PC-3 (cell line): ENCODE data around the gene SOX4. TPM values are rescaled to one million over a fixed set of nuclear protein-coding genes. Genes with fewer than 3 reads are reported as not detected.

Source experiments
- ATAC-seq: fragments of 200-7000 bp; cut with Tn5 transposase; 2 replicates; pipeline ENCODE4 v1.9.1; 2020; ENCODE audit warnings: mild to moderate bottlenecking, moderate library complexity
- BruUV-seq: library from RNA; stranded (reverse); fragments of 400-500 nt; replicated peaks from 2 replicates; lab custom pipeline; 2021; lab: Mats Ljungman, UMichigan
- CTCF ChIA-PET: fragments of 300-600 bp; sonication (Branson Sonifier 250); formaldehyde crosslinking; loops from one replicate; lab custom pipeline; 2022; ENCODE audit warnings: antibody characterized with exemption; lab: Charles Lee
- POLR2A ChIA-PET: fragments of 300-600 bp; sonication (Branson Sonifier 250); formaldehyde crosslinking; loops from one replicate; lab custom pipeline; 2022; ENCODE audit warnings: antibody characterized with exemption; ENCODE audit not compliant: unreplicated experiment; lab: Charles Lee
- DNase-seq: peaks from one replicate; pipeline ENCODE4 v3.0.0-alpha.2; 2015
- H2AFZ ChIP-seq: fragments of 300-600 bp; sonication (generic); 2 replicates; pipeline ENCODE4 v1.6.0; 2016; ENCODE audit warnings: antibody characterized with exemption, low read length
- H3F3A ChIP-seq: fragments of 300-600 bp; sonication (generic); one replicate; pipeline ENCODE4 v1.6.0; 2017; ENCODE audit warnings: antibody characterized with exemption, low read length, control low read depth, mild to moderate bottlenecking; ENCODE audit not compliant: unreplicated experiment
- H3K27ac ChIP-seq: fragments of 300-600 bp; sonication (generic); 2 replicates; pipeline ENCODE4 v1.5.1; 2016; ENCODE audit warnings: mild to moderate bottlenecking, low read length
- H3K27me3 ChIP-seq: fragments of 300-600 bp; sonication (generic); 2 replicates; pipeline ENCODE4 v1.6.1; 2016; ENCODE audit warnings: low read length, mixed read lengths
- H3K36me3 ChIP-seq: fragments of 300-600 bp; sonication (generic); 2 replicates; pipeline ENCODE4 v1.6.1; 2016; ENCODE audit warnings: low read depth, mixed run types, low read length, mixed read lengths
- H3K4me1 ChIP-seq: fragments of 300-600 bp; sonication (generic); 2 replicates; pipeline ENCODE4 v1.5.1; 2016; ENCODE audit warnings: low read length; ENCODE audit not compliant: insufficient read depth
- H3K4me2 ChIP-seq: fragments of 300-600 bp; sonication (generic); 2 replicates; pipeline ENCODE4 v1.6.0; 2016; ENCODE audit warnings: low read length
- H3K4me3 ChIP-seq: fragments of 300-600 bp; sonication (generic); 2 replicates; pipeline ENCODE4 v1.5.1; 2016; ENCODE audit warnings: mild to moderate bottlenecking, low read length, mixed read lengths
- H3K79me2 ChIP-seq: fragments of 300-600 bp; sonication (generic); 2 replicates; pipeline ENCODE4 v1.6.1; 2017; ENCODE audit warnings: low read length, mixed read lengths
- H3K9ac ChIP-seq: fragments of 300-600 bp; sonication (generic); 2 replicates; pipeline ENCODE4 v1.6.0; 2016; ENCODE audit warnings: mild to moderate bottlenecking, low read length
- H3K9me2 ChIP-seq: fragments of 300-600 bp; sonication (generic); replicated peaks from 2 replicates; pipeline ENCODE4 v1.6.1; 2016; ENCODE audit warnings: mixed run types, low read length, mixed read lengths
- H3K9me3 ChIP-seq: fragments of 300-600 bp; sonication (generic); 2 replicates; pipeline ENCODE4 v1.6.1; 2016; ENCODE audit warnings: low read length, mixed read lengths
- H4K20me1 ChIP-seq: fragments of 300-600 bp; sonication (generic); 2 replicates; pipeline ENCODE4 v1.6.1; 2016; ENCODE audit warnings: low read length, mixed read lengths
- CTCF ChIP-seq: fragments of 300-600 bp; sonication (generic); conservative IDR thresholded peaks from 2 replicates; pipeline ENCODE4 v1.5.1; 2017; ENCODE audit warnings: antibody characterized with exemption, low read depth, mild to moderate bottlenecking, low read length
- EZH2 ChIP-seq: fragments of 300-600 bp; sonication (generic); IDR thresholded peaks from one replicate; pipeline ENCODE4 v1.6.1; 2017; ENCODE audit warnings: antibody characterized with exemption, mild to moderate bottlenecking, low read length; ENCODE audit not compliant: unreplicated experiment
- EZH2phosphoT487 ChIP-seq: fragments of 300-600 bp; sonication (generic); IDR thresholded peaks from 2 replicates; pipeline ENCODE4 v1.6.1; 2018; ENCODE audit warnings: mild to moderate bottlenecking, antibody characterized with exemption, low read length, borderline replicate concordance
- intact Hi-C: fragments of 100-400 bp; cut with micrococcal nuclease; formaldehyde crosslinking; loops from 2 replicates; pipeline ENCODE4 v1.9.0; 2023
- total RNA-seq: library from RNA; depleted of rRNA; stranded (reverse); fragments of >200 nt; gene quantifications from 2 replicates; pipeline ENCODE4 v1.2.3, GENCODE V29; 2014

The SOX4 gene
- total RNA-seq, 1 experiment from 2014 or later = 46.1 TPM

- Histone ChIP-seq H2AFZ (no peak overlapping the region), H3F3A (no peaks in the 10 kb centered on the region), H3K4me3 (no peak overlapping the region), H3K4me2 (no peak overlapping the region), H4K20me1 (no peaks in the 10 kb centered on the region), H3K4me1 (peaks cover 18% of the 10 kb centered on the region), H3K27ac (no peak overlapping the region), H3K79me2 (no peaks in the 10 kb centered on the region), H3K36me3 (no peaks in the 10 kb centered on the region), H3K9me2 (no peaks in the 10 kb centered on the region), H3K27me3 (no peaks in the 10 kb centered on the region), H3K9ac (no peak overlapping the region), H3K9me3 (no peaks in the 10 kb centered on the region)
- DNase-seq = no peak
- ChIA-PET CTCF (no interaction called here), POLR2A (no interaction called here)
- intact Hi-C loops = no loop called here
- no TSS peak for BruUV-seq
- TF ChIP-seq CTCF (no peak), EZH2 (no peak), EZH2phosphoT487 (no peak)
- ATAC-seq = no peak
Measured at GRCh38 chr6:21559238-21559637, 34.3 kb upstream of the SOX4 start.

- no peak overlapping the region for H3K9ac ChIP-seq
- no peak overlapping the region for H2AFZ ChIP-seq
- TF ChIP-seq EZH2phosphoT487 (no peak), CTCF (no peak), EZH2 (no peak)
- H3K27ac ChIP-seq = no peak overlapping the region
- ChIA-PET POLR2A (interaction anchor here (0.6 kb wide), 1 partner anchor 701 kb away, joined by 8 read pairs; no protein-coding TSS in a partner anchor), CTCF (no interaction called here)
- H3K4me2 ChIP-seq = no peak overlapping the region
- no peaks in the 10 kb centered on the region for H3K27me3 ChIP-seq
- no peaks in the 10 kb centered on the region for H3K36me3 ChIP-seq
- no peaks in the 10 kb centered on the region for H3K9me3 ChIP-seq
- ATAC-seq = no peak
- no peaks in the 10 kb centered on the region for H3F3A ChIP-seq
- no peaks in the 10 kb centered on the region for H4K20me1 ChIP-seq
- H3K9me2 ChIP-seq = no peaks in the 10 kb centered on the region
- no peak for DNase-seq
- H3K4me1 ChIP-seq = peaks cover 18% of the 10 kb centered on the region
- BruUV-seq = no TSS peak
- no peaks in the 10 kb centered on the region for H3K79me2 ChIP-seq
- no peak overlapping the region for H3K4me3 ChIP-seq
- intact Hi-C loops = no loop called here
Measured at GRCh38 chr6:21560249-21560648, 33.3 kb upstream of the SOX4 start.

GRCh38 chr6:21565431-21565830 is 28.1 kb upstream of the SOX4 start:
- no peaks in the 10 kb centered on the region for H3K36me3 ChIP-seq
- no peaks in the 10 kb centered on the region for H3K79me2 ChIP-seq
- no peak overlapping the region for H3K4me3 ChIP-seq
- no peak for TF ChIP-seq EZH2phosphoT487
- no peak for TF ChIP-seq EZH2
- TF ChIP-seq CTCF = no peak
- no peak overlapping the region for H3K27ac ChIP-seq
- ATAC-seq (no peak), DNase-seq (no peak)
- BruUV-seq = no TSS peak
- H2AFZ ChIP-seq = no peak overlapping the region
- H3K9me2 ChIP-seq = no peaks in the 10 kb centered on the region
- H3F3A ChIP-seq = no peaks in the 10 kb centered on the region
- ChIA-PET POLR2A (no interaction called here), CTCF (no interaction called here)
- intact Hi-C loops = no loop called here
- no peak overlapping the region for H3K4me2 ChIP-seq
- H3K4me1 ChIP-seq = no peaks in the 10 kb centered on the region
- H3K9me3 ChIP-seq = no peaks in the 10 kb centered on the region
- H4K20me1 ChIP-seq = no peaks in the 10 kb centered on the region
- H3K27me3 ChIP-seq = no peaks in the 10 kb centered on the region
- no peak overlapping the region for H3K9ac ChIP-seq
